ENCODE data around the gene LYZL1.
"Not testable (repeated sequence)": the region's sequence is repeated elsewhere in the genome, so short reads cannot be mapped to it uniquely, and the experiment has no call there.

LYZL1 gene

DNA sequence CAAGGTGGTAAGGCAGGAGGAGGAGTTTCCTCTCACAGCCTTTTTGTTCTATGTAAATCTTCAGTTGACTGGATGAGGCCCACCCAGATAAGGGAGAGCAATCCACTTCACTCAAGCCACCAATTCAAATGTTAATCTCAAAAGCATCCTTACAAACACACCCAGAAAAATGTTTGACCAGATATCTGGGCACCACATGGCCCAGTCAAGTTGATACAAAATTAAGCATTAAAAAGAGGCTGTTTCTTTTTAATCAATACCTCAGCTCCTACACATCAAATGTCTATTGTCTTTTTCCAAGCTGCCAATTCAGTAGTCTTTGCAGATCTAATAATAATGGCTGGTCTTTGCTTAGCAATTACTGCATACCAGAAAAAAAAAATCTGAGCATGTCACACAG is 18.0 kb upstream of the LYZL1 start:
- Histone ChIP-seq H3K9me3 (ENCODE audit: low read depth, low read length) (no peaks in the 10 kb centered on the region), H3K36me3 (ENCODE audit: insufficient read depth, low read length) (no peaks in the 10 kb centered on the region), H3K4me3 (no peak overlapping the region), H3K27ac (no peak overlapping the region), H3K9ac (ENCODE audit: insufficient read length) (no peak overlapping the region)
- TF ChIP-seq EZH2 (IDR thresholded peaks at IDR 0.05), result no peak
- TF ChIP-seq POLR2AphosphoS5 (IDR thresholded peaks at IDR 0.05; ENCODE audit: borderline replicate concordance, low read depth, low read length), result no peak
- TF ChIP-seq FOXP2 (optimal IDR thresholded peaks at IDR 0.05; ENCODE audit: control extremely low read depth, extremely low read length, insufficient read depth), result no peak
- DNase-seq (ENCODE audit: low read depth, low spot score), result no peak

DNA sequence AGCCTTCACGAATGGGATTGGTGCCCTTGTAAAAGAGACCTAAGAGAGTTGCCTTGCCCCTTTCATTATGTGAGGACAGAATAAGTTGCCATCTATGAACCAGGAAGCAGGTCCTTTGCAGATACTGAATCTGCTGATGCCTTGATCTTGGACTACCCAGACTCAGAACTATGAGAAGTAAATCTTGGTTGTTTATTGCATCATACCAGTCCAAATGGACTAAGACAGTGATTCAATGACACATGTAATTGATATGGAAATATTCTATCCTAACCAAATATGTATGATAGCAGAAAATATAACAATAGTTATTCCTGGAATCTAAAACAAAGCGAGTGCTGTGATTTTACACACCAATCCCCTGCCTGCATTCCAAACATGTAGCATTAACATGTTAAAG is 17.0 kb upstream of the LYZL1 start:
- H3K9ac ChIP-seq (ENCODE audit: insufficient read length), result no peak overlapping the region
- H3K27ac ChIP-seq, result no peak overlapping the region
- no peak for DNase-seq (ENCODE audit: low read depth, low spot score)
- no peaks in the 10 kb centered on the region for H3K9me3 ChIP-seq (ENCODE audit: low read depth, low read length)
- no peak overlapping the region for H3K4me3 ChIP-seq
- no peak for TF ChIP-seq FOXP2 (optimal IDR thresholded peaks at IDR 0.05; ENCODE audit: control extremely low read depth, extremely low read length, insufficient read depth)
- TF ChIP-seq POLR2AphosphoS5 (IDR thresholded peaks at IDR 0.05; ENCODE audit: borderline replicate concordance, low read depth, low read length), result no peak
- TF ChIP-seq EZH2 (IDR thresholded peaks at IDR 0.05), result no peak
- no peaks in the 10 kb centered on the region for H3K36me3 ChIP-seq (ENCODE audit: insufficient read depth, low read length)

DNA sequence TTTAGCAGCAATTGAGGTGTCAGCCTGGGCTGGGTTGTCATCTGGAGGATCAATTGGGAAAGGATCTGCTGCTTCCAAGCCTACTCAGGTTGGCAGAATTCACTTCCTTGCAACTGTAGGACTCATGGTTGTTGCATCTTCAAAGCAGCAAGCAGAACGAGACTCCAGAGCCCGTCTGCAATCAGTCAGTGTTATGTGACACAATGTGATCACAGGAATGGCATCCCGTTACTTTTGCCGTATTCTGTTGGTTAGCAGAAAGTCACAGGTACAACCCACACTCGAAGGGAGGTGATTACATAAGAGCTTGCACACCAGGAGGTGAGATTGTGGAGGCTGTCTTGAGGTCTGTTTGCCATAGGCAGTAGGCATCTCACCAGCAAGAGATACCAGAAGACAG is 15.4 kb upstream of the LYZL1 start:
- Histone ChIP-seq H3K9me3 (ENCODE audit: low read depth, low read length) (no peaks in the 10 kb centered on the region), H3K36me3 (ENCODE audit: insufficient read depth, low read length) (no peaks in the 10 kb centered on the region), H3K27ac (no peak overlapping the region), H3K4me3 (no peak overlapping the region), H3K9ac (ENCODE audit: insufficient read length) (no peak overlapping the region)
- TF ChIP-seq FOXP2 (optimal IDR thresholded peaks at IDR 0.05; ENCODE audit: control extremely low read depth, extremely low read length, insufficient read depth), result no peak
- no peak for DNase-seq (ENCODE audit: low read depth, low spot score)

DNA sequence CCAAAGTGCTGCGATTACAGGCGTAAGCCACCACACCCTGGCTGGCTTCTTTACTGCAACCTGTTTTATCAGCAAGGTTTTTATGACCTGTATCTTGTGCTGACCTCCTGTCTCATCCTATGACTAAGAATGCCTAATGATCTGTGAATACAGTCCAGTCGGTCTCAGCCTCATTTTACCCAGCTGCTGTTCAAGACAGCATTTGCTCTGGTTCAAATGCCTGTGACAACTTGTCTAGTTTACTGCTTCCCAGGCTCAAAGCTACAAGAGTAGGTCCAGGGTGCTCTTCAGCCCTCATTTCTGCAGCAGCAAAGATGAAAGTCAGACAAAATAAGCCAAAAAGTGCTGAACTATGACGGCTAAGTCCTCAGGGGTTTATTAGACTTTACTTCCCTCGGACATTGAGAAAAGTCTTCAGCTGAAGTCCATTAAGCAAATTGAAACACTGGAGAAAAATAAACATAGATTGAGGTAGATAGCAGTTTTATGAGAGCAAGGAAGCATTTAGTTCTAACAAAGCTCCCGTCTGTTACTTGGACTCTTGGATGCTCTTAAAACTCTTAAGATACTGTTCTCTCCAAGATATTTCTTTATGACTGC is 12.5 kb upstream of the LYZL1 start:
- TF ChIP-seq EZH2 (IDR thresholded peaks at IDR 0.05), result no peak
- no peak for TF ChIP-seq FOXP2 (optimal IDR thresholded peaks at IDR 0.05; ENCODE audit: control extremely low read depth, extremely low read length, insufficient read depth)
- TF ChIP-seq POLR2AphosphoS5 (IDR thresholded peaks at IDR 0.05; ENCODE audit: borderline replicate concordance, low read depth, low read length), result no peak
- DNase-seq (ENCODE audit: low read depth, low spot score), result no peak
- Histone ChIP-seq H3K36me3 (ENCODE audit: insufficient read depth, low read length) (no peaks in the 10 kb centered on the region), H3K9ac (ENCODE audit: insufficient read length) (no peak overlapping the region), H3K9me3 (ENCODE audit: low read depth, low read length) (no peaks in the 10 kb centered on the region), H3K4me3 (no peak overlapping the region), H3K27ac (0 out of 2 replicates have a peak overlapping the region, but pooled peaks have one; percentile 36)

DNA sequence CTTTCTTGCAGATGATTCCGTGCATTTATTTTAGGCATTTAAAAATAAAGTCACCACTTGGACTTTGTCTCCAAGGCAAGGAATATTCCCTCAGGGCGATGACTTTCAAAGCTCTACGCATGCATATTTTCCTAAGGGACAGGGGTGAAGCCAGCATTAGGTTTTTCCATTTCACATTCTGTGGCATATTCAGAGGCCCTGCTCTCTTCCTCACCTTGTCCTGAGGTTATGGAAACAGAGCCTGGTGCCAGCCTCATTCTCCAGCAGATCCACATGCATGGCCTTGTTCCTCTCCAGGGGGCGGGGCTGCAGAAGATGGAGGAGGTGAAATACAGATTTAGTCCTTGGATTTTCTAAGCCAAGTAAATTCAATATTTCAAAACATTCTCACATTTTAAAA is 11.6 kb upstream of the LYZL1 start:
- Histone ChIP-seq H3K36me3 (ENCODE audit: insufficient read depth, low read length) (no peaks in the 10 kb centered on the region), H3K4me3 (peak overlapping the region; percentile 22; the same call in 1 of the 2 replicates), H3K9ac (ENCODE audit: insufficient read length) (no peak overlapping the region), H3K9me3 (ENCODE audit: low read depth, low read length) (no peaks in the 10 kb centered on the region), H3K27ac (no peak overlapping the region)
- TF ChIP-seq POLR2AphosphoS5 (IDR thresholded peaks at IDR 0.05; ENCODE audit: borderline replicate concordance, low read depth, low read length), result no peak
- TF ChIP-seq EZH2 (IDR thresholded peaks at IDR 0.05), result no peak
- no peak for TF ChIP-seq FOXP2 (optimal IDR thresholded peaks at IDR 0.05; ENCODE audit: control extremely low read depth, extremely low read length, insufficient read depth)
- DNase-seq (ENCODE audit: low read depth, low spot score), result no peak

DNA sequence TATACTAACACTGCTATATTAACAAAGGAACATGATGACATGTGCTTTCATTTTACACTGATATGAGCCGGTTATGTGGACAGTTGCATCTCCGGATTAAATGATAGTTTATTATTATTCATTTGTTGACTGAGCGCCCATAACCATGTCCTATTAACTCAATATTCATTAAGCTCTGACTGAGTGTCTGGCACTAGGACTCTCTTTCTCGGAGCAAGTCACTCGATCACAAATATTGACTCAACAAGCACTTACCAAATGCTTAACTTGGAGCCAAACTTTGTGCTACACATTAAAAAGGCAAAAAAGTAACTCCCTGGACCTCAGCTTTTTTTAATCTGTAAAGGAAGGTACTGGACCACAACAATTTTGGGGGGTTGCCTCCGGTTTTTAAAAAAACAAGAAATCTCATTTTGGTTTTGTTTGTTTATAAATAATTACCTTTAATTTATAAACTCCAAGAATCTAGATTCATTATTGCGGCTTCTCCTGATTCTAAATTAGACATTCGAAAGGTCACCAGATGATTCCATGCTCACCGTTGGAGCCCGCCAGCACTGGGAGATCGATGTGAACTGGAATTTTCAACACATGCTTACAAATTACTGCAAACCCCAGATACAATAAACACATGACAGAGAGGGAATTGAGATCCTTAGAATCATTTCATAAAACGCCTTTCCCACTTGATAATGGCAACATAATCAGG is 8.9 kb upstream of the LYZL1 start:
- Histone ChIP-seq H3K9ac (ENCODE audit: insufficient read length) (no peak overlapping the region), H3K36me3 (ENCODE audit: insufficient read depth, low read length) (no peaks in the 10 kb centered on the region), H3K9me3 (ENCODE audit: low read depth, low read length) (no peaks in the 10 kb centered on the region), H3K4me3 (no peak overlapping the region), H3K27ac (no peak overlapping the region)
- TF ChIP-seq FOXP2 (optimal IDR thresholded peaks at IDR 0.05; ENCODE audit: control extremely low read depth, extremely low read length, insufficient read depth) (no peak), EZH2 (IDR thresholded peaks at IDR 0.05) (no peak), POLR2AphosphoS5 (IDR thresholded peaks at IDR 0.05; ENCODE audit: borderline replicate concordance, low read depth, low read length) (no peak)
- no peak for DNase-seq (ENCODE audit: low read depth, low spot score)

DNA sequence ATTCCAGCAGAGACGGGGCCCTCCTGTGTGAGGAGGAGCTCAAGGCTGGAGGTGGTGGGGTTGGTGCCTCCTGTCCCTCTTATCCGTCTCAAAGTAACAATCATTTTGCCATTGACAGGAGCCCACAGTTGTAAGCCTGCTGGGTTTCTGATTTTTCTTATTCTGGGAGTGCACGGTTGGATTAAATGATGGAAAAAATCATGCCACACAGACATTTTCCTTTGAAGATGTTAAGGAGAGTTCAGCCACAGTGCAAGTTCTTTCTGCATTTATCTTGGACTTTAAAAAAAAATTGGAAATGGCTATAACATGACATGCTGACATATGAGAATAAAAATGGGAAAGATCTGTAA is 8.4 kb upstream of the LYZL1 start:
- no peak overlapping the region for H3K4me3 ChIP-seq
- TF ChIP-seq POLR2AphosphoS5 (IDR thresholded peaks at IDR 0.05; ENCODE audit: borderline replicate concordance, low read depth, low read length) (no peak), EZH2 (IDR thresholded peaks at IDR 0.05) (no peak), FOXP2 (optimal IDR thresholded peaks at IDR 0.05; ENCODE audit: control extremely low read depth, extremely low read length, insufficient read depth) (no peak)
- no peak overlapping the region for H3K9ac ChIP-seq (ENCODE audit: insufficient read length)
- H3K36me3 ChIP-seq (ENCODE audit: insufficient read depth, low read length), result no peaks in the 10 kb centered on the region
- no peak overlapping the region for H3K27ac ChIP-seq
- DNase-seq (ENCODE audit: low read depth, low spot score), result no peak
- H3K9me3 ChIP-seq (ENCODE audit: low read depth, low read length), result no peaks in the 10 kb centered on the region

DNA sequence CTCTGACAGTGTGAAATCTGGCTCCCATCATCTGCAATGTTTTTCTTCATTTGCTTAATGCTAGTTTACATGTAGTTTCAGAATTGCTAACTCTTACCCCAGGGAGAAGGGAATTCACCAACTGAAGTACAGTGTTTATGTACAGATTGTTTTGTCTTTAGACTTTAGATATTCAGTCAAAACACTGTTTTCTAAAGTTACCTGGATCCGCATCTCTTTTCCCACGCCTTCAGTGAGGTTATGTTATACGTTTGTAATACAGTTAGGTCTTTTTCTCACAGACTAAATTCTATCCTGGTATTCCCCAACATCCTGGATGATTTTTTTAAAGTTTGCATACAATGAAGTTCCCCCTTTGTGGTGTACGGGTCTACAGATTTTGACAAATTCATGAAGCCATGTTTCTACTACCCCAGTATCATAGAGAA is 3.2 kb upstream of the LYZL1 start:
- no peak overlapping the region for H3K4me3 ChIP-seq
- no peaks in the 10 kb centered on the region for H3K9me3 ChIP-seq (ENCODE audit: low read depth, low read length)
- H3K36me3 ChIP-seq (ENCODE audit: insufficient read depth, low read length), result no peaks in the 10 kb centered on the region
- TF ChIP-seq POLR2AphosphoS5 (IDR thresholded peaks at IDR 0.05; ENCODE audit: borderline replicate concordance, low read depth, low read length), result no peak
- no peak for TF ChIP-seq FOXP2 (optimal IDR thresholded peaks at IDR 0.05; ENCODE audit: control extremely low read depth, extremely low read length, insufficient read depth)
- TF ChIP-seq EZH2 (IDR thresholded peaks at IDR 0.05), result no peak
- DNase-seq (ENCODE audit: low read depth, low spot score), result no peak
- no peak overlapping the region for H3K27ac ChIP-seq
- H3K9ac ChIP-seq (ENCODE audit: insufficient read length), result no peak overlapping the region

DNA sequence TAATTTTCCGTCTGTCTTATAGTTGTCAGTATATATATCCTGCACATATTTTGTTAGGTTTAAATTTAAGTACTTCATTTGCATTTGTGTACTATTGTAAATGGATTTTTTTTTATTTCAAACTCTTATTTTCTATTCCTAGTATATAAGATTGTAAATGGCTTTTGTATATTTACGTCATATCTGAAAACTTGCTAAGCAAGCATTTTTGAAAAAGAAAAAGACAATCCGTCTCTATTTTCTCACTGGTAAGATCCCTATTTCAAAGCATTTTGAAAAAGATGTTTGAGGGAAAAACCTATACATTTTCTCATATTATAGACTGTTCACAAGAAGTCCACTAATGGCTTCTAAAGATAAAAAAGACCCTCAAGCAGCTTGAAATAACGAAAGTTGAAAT is 1.2 kb upstream of the LYZL1 start:
- no peak overlapping the region for H3K9ac ChIP-seq (ENCODE audit: insufficient read length)
- no peak overlapping the region for H3K4me3 ChIP-seq
- no peaks in the 10 kb centered on the region for H3K9me3 ChIP-seq (ENCODE audit: low read depth, low read length)
- no peak for TF ChIP-seq EZH2 (IDR thresholded peaks at IDR 0.05)
- no peak for TF ChIP-seq POLR2AphosphoS5 (IDR thresholded peaks at IDR 0.05; ENCODE audit: borderline replicate concordance, low read depth, low read length)
- TF ChIP-seq FOXP2 (optimal IDR thresholded peaks at IDR 0.05; ENCODE audit: control extremely low read depth, extremely low read length, insufficient read depth), result no peak
- no peak for DNase-seq (ENCODE audit: low read depth, low spot score)
- H3K36me3 ChIP-seq (ENCODE audit: insufficient read depth, low read length), result no peaks in the 10 kb centered on the region
- no peak overlapping the region for H3K27ac ChIP-seq

DNA sequence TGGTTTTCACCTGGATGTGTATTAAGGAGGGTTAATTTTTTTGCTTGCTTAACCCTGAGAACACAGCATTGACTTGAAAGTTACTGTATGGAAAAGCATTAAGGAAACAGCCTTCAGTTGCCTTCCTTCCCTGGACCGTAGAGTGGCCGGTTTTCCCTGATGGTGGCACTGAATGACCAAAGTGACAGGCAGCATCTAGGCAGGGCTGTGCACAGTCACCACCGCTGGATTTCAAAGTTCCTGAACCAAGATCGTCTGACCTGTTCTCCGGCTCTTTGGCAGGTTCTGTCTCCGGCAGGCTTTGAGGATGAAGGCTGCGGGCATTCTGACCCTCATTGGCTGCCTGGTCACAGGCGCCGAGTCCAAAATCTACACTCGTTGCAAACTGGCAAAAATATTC is 2.7 kb downstream of the LYZL1 start:
- not testable (repeated sequence) for H3K9ac ChIP-seq (ENCODE audit: insufficient read length); H3K27ac ChIP-seq; DNase-seq (ENCODE audit: low read depth, low spot score); H3K9me3 ChIP-seq (ENCODE audit: low read depth, low read length); H3K4me3 ChIP-seq; H3K36me3 ChIP-seq (ENCODE audit: insufficient read depth, low read length)

DNA sequence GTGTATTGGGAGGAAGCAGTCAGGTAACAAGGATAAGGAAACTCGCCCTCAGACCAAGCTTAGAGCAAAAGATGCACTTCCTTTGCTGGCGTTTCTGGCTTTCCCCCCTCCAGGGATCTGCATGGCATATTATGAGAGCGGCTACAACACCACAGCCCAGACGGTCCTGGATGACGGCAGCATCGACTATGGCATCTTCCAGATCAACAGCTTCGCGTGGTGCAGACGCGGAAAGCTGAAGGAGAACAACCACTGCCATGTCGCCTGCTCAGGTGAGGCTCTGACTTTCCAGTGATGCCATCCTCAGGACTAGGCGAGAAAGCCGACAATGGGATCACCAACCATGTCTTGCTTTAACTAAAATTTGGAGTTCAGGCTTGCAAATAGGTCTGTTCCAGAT is 3.5 kb downstream of the LYZL1 start:
- not testable (repeated sequence) for H3K4me3 ChIP-seq; H3K27ac ChIP-seq; H3K9ac ChIP-seq (ENCODE audit: insufficient read length); H3K9me3 ChIP-seq (ENCODE audit: low read depth, low read length); DNase-seq (ENCODE audit: low read depth, low spot score); H3K36me3 ChIP-seq (ENCODE audit: insufficient read depth, low read length)

Data from SK-N-MC (cell line).